ENCODE results near the gene FBXW5. TPM values are rescaled to one million over a fixed set of nuclear protein-coding genes. Genes with fewer than 3 reads are reported as not detected.

FBXW5 gene
- total and polyA plus RNA-seq, 9 of the 15 experiments (the other 6 are each of a cell fraction or from before 2014, with no cell fraction given) = 0.21 to 128 (median 37.0) TPM

DNA sequence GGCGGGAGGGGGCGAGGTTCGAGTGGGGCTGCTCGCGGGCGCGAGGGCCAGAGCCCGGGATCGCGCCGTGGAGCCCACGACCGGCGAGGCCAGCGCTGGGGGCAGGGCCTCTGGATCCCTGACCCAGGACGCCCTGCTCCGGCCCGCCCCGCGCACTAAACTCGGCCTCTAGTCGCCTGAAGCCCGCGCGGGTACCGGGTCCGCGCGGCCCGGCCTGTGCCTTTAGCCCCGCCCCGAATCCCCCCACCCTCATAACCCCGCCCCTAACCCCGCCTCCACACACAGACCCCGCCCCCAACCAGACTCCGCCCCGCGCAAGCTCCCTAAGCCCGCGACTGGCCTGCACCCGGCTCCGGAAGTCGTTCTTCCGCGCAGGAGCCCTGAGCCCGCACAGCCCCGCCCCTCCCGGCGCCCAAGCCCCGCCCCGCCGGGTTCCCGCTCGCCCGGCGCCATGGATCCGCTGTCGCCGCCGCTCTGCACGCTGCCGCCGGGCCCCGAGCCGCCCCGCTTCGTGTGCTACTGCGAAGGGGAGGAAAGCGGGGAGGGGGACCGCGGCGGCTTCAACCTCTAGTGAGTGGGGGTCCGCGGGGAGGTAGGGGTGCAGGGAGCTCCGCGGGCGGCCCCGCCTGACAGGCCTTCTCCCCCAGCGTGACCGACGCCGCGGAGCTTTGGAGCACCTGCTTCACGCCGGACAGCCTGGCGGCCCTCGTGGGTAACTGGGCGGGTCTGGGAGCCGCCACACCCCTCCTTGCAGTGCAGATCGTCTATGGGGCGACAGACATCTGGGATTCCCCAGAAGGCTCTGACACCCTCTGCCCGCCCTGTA is 47.7 kb upstream of the FBXW5 start, which contains the start of gene PAXX:
PAXX (plus strand) TSS at position 430 of the 826 bp plus-strand sequence; CDS start at position 452, 22 bp downstream.
- ChIA-PET POLR2A (interaction anchor here (0.6 to 1.3 kb wide), 12 partner anchors 9 to 163 kb away, joined by 3 to 8 read pairs (median 4); no protein-coding TSS in a partner anchor), CTCF (ENCODE audit: low intra/inter-chr PET ratio) (no interaction called here)
- Histone ChIP-seq H3K9ac (ENCODE audit: insufficient read depth in 1 of 2, low read depth in 2 of 2, low read length in 2 of 2) (peak within 1 kb of the TSS; percentile 79 to 97), H3K27me3 (ENCODE audit: control insufficient read depth in 2 of 2, insufficient read depth in 2 of 2, low read length in 2 of 2) (no peaks in the 10 kb centered on the region), H3K27ac (ENCODE audit: extremely low read depth, low read depth, low read length) (peak within 1 kb of the TSS; percentile 89), H3K9me3 (replicated peaks; ENCODE audit: control insufficient read depth, insufficient read depth, low read depth, low read length) (peaks cover 6% of the 10 kb centered on the region), H3K9me1 (ENCODE audit: control insufficient read depth, insufficient read depth, low read length) (no peaks in the 10 kb centered on the region), H4K20me1 (replicated peaks; ENCODE audit: control insufficient read depth, insufficient read depth, low read length) (no peaks in the 10 kb centered on the region), H3K4me3 (peak within 1 kb of the TSS; percentile 87), H3K79me2 (ENCODE audit: control insufficient read depth, insufficient read depth, low read length) (peaks cover 18% of the 10 kb centered on the region), H3K4me1 (replicated peaks in 1 of 2; ENCODE audit: control insufficient read depth in 2 of 2, insufficient read depth in 2 of 2, low read length in 2 of 2) (peaks cover 26 to 62% of the 10 kb centered on the region in 2 experiments), H3K4me2 (ENCODE audit: insufficient read depth, low read length) (peak within 1 kb of the TSS; percentile 83), H2AFZ (ENCODE audit: low read depth, low read length) (peak within 1 kb of the TSS; percentile 89), H3K36me3 (ENCODE audit: control insufficient read depth, insufficient read depth, low read length) (peaks cover 22% of the 10 kb centered on the region; the same call in 1 of the 3 replicates)
- in situ Hi-C loops (cut with MboI) (no loop called here), intact Hi-C loops (cut with micrococcal nuclease) (loop anchor here (5.0 kb wide), 1 partner anchor 45 kb away; the partner anchor contains the start of gene C8G)
- peak; percentile 87 for ATAC-seq
- TSS peak; percentile 87 for BruUV-seq (replicated peaks)
- peak; percentile 63 for FAIRE-seq
- DNase-seq (ENCODE audit: extremely low read depth in 1 of 4, low spot score in 3 of 4) = peak; percentile 93 to 98 (median 94)
- WGBS (ENCODE audit: insufficient coverage, low coverage, missing lambda C conversion rate) = under 1% methylated on average over 42 of the region's 92 CpGs
- TF ChIP-seq PML (IDR thresholded peaks at IDR 0.05; ENCODE audit: low read length) (0 out of 2 replicates have a peak, but pooled peaks have one; percentile 10), DACH1 (IDR thresholded peaks at IDR 0.05; ENCODE audit: partially characterized antibody) (no peak), HNRNPL (IDR thresholded peaks at IDR 0.05; ENCODE audit: low read depth, low read length) (0 out of 2 replicates have a peak, but pooled peaks have one; percentile 9), USF2 (CRISPR knock-in tag; IDR thresholded peaks at IDR 0.05) (peak; percentile 32; the same call in 1 of the 2 replicates), EP400 (IDR thresholded peaks at IDR 0.05) (peak; percentile 90; the same call in 1 of the 2 replicates), MAFF (IDR thresholded peaks at IDR 0.05; ENCODE audit: low read length) (no peak), CBX1 (IDR thresholded peaks at IDR 0.05; ENCODE audit: low read depth) (no peak), SMC3 (conservative IDR thresholded peaks at IDR 0.05; ENCODE audit: insufficient read depth, low read depth, low read length) (no peak), SOX6 (IDR thresholded peaks at IDR 0.05) (no peak), TSC22D4 (tag; IDR thresholded peaks at IDR 0.05) (no peak), KAT8 (IDR thresholded peaks at IDR 0.05; ENCODE audit: low read depth) (no peak), ZNF3 (CRISPR knock-in tag; IDR thresholded peaks at IDR 0.05) (no peak), ZNF696 (CRISPR knock-in tag; conservative IDR thresholded peaks at IDR 0.05) (no peak), CBFA2T3 (IDR thresholded peaks at IDR 0.05) (no peak), TCFL5 (CRISPR knock-in tag; conservative IDR thresholded peaks at IDR 0.05) (no peak), MYC (IDR thresholded peaks at IDR 0.05; ENCODE audit: low read depth, low read length) (peak; percentile 93), MYC (CRISPR knock-in tag; IDR thresholded peaks at IDR 0.05; ENCODE audit: borderline replicate concordance, low read depth) (peak; percentile 77; the same call in 1 of the 2 replicates), ID3 (CRISPR knock-in tag; IDR thresholded peaks at IDR 0.05) (no peak), ID3 (tag; IDR thresholded peaks at IDR 0.05) (0 out of 2 replicates have a peak, but pooled peaks have one; percentile 31)
- TF ChIP-seq, protein P1, sequence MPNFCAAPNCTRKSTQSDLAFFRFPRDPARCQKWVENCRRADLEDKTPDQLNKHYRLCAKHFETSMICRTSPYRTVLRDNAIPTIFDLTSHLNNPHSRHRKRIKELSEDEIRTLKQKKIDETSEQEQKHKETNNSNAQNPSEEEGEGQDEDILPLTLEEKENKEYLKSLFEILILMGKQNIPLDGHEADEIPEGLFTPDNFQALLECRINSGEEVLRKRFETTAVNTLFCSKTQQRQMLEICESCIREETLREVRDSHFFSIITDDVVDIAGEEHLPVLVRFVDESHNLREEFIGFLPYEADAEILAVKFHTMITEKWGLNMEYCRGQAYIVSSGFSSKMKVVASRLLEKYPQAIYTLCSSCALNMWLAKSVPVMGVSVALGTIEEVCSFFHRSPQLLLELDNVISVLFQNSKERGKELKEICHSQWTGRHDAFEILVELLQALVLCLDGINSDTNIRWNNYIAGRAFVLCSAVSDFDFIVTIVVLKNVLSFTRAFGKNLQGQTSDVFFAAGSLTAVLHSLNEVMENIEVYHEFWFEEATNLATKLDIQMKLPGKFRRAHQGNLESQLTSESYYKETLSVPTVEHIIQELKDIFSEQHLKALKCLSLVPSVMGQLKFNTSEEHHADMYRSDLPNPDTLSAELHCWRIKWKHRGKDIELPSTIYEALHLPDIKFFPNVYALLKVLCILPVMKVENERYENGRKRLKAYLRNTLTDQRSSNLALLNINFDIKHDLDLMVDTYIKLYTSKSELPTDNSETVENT (CRISPR knock-in tag; IDR thresholded peaks at IDR 0.05) = peak; percentile 37; the same call in 1 of the 2 replicates

Data from K562 (cell line).